ENCODE results near the gene POLQ.

Gene POLQ

DNA sequence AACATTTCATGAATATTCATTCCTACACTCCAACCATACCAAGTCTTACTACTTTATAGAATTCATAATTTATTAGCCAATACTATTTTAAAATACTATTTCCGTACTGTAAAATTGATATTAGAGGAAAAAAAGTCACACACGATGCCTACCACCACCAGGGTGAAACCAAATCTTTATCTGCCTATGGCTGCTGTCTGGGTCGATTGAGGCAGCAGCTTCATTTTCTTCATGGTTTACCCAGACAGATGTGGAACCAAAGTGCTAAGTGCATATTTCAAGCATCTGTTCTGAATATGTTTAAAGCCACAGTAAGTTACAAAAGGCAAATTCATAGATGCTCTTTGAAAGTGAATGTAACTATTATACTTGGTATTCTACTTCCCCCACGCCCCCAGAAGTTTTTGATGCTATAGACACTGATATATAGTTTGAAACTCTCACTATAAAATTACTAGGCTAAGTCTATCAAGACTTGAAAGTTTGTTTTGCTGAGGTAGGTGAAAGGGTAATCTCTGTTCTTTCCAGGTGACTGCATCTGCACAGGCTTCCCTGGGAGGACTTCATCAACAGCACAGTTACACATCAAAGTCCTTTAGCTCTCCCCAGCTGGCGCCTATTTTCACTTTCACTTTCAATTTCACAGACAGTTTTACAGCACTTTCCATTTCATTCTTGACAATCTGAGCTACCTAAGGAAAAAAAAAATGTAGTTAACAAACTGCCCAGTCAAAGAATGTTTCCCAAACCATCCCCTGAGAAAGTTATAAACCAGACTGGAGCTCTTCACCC, 113.9 kb downstream of the POLQ start:
- DNase-seq (ENCODE audit: low read depth) = peak; percentile 78
- H3K4me3 ChIP-seq (ENCODE audit: low read depth, low read length) = peak overlapping the region; percentile 46
- TF ChIP-seq CTCF (conservative IDR thresholded peaks at IDR 0.05; ENCODE audit: low read depth, low read length) = no peak

DNA sequence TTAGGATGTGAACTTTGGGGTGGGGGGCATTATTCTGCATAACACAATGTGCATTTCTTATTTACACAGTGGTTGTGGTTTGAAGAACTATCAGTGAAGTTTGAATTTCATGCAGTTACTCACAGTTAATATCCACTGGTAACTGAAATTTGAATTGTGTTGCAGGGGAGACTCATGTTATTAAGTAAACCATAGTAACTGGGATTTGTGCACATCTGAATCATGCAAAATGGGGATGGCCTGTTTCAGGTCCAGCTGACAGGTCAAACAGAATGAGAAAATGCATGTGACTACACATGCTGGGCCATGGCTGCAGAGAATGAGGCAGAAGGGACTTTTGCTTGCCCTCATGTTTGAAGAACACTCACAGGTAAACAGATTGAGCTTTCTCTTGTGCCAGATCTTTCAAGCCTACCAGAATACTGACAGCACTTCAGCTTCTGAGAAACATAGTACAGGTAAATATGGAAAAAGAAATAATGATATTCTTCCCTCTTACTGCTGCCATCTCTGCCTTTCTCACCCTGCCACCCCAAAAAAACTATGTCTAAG, 115.0 kb downstream of the POLQ start:
- no peak for DNase-seq (ENCODE audit: low read depth)
- no peak overlapping the region for H3K4me3 ChIP-seq (ENCODE audit: low read depth, low read length)
- TF ChIP-seq CTCF (conservative IDR thresholded peaks at IDR 0.05; ENCODE audit: low read depth, low read length) = no peak

- DNase-seq (ENCODE audit: low read depth) = no peak
- TF ChIP-seq CTCF (conservative IDR thresholded peaks at IDR 0.05; ENCODE audit: low read depth, low read length) = no peak
- no peak overlapping the region for H3K4me3 ChIP-seq (ENCODE audit: low read depth, low read length)
These were observed 121.2 kb downstream of the POLQ start for GRCh38 chr3:121424549-121424948.

GRCh38 chr3:121418182-121418581, 127.6 kb downstream of the POLQ start:
- TF ChIP-seq CTCF (conservative IDR thresholded peaks at IDR 0.05; ENCODE audit: low read depth, low read length) = no peak
- H3K4me3 ChIP-seq (ENCODE audit: low read depth, low read length) = no peak overlapping the region
- no peak for DNase-seq (ENCODE audit: low read depth)

GRCh38 chr3:121414924-121415323, 130.9 kb downstream of the POLQ start:
- no peak overlapping the region for H3K4me3 ChIP-seq (ENCODE audit: low read depth, low read length)
- TF ChIP-seq CTCF (conservative IDR thresholded peaks at IDR 0.05; ENCODE audit: low read depth, low read length) = no peak
- no peak for DNase-seq (ENCODE audit: low read depth)

DNA sequence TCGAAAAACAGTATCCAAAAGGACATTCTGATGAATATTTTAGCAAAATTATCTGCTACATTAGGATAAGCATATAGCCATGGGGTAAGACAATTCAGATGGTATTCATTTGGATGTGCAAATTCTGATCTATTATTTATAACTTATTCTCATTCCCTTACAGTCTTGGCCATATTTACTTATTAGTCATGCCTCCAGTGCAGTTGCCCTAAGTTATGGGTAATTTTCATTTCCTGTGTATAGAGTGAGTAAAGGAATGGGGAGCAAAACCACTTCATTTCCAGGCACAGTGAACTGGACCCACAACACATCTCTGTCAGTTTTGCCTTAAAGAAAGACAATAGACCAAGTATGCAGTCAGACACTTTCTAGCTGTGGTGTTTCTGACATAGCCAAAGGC, 134.3 kb downstream of the POLQ start:
- no peak for DNase-seq (ENCODE audit: low read depth)

More for the DNA sequence above, 134.3 kb downstream of the POLQ start:
- TF ChIP-seq CTCF (conservative IDR thresholded peaks at IDR 0.05; ENCODE audit: low read depth, low read length) = no peak
- H3K4me3 ChIP-seq (ENCODE audit: low read depth, low read length) = no peak overlapping the region
